Esophagus squamous epithelium (tissue), 4 donors: ENCODE data around the gene NUP188.

Experiments used
- CTCF ChIP-seq, 6 experiments: fragments of 450-650 bp in 4 of 6; fragments of 200-600 bp in 2 of 6; sonication (generic) in 2 of 6; IDR thresholded peaks; one replicate each; pipeline ENCODE4 v1.5.1; 2016 to 2019; ENCODE audit warnings: antibody characterized with exemption in 6 of 6, mild to moderate bottlenecking in 4 of 6, moderate library complexity in 4 of 6
- POLR2A ChIP-seq, 4 donors: fragments of 450-650 bp; IDR thresholded peaks; one replicate each; pipeline ENCODE4 v1.6.1; 2017; ENCODE audit warnings: antibody characterized with exemption in 4 of 4, mild to moderate bottlenecking in 4 of 4, moderate library complexity in 3 of 4

DNA sequence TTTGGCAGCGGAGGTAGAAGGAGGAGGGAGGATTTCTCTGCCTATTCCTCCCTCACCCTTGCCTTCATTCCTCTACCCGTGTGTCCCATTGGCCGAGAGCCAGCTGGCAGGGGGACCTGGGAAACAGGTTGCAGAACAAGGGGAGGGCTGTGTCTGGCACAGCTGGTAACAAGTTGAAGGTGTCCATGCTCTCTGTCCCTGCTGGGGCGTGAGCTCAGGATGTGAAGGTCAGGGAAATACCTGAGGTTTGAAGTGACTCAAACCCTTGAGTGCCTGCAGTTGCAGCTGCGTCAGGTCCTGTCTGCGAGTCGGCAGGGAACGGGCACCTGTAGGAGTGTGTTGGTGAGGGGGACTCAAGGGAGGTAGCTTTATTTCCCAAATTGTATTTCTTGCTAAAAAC lies 105.1 kb downstream of the NUP188 start:
- TF ChIP-seq POLR2A (IDR thresholded peaks at IDR 0.05) (no peak), CTCF (IDR thresholded peaks at IDR 0.05) (no peak)
